ENCODE data around the gene KIRREL3.

The KIRREL3 gene

DNA sequence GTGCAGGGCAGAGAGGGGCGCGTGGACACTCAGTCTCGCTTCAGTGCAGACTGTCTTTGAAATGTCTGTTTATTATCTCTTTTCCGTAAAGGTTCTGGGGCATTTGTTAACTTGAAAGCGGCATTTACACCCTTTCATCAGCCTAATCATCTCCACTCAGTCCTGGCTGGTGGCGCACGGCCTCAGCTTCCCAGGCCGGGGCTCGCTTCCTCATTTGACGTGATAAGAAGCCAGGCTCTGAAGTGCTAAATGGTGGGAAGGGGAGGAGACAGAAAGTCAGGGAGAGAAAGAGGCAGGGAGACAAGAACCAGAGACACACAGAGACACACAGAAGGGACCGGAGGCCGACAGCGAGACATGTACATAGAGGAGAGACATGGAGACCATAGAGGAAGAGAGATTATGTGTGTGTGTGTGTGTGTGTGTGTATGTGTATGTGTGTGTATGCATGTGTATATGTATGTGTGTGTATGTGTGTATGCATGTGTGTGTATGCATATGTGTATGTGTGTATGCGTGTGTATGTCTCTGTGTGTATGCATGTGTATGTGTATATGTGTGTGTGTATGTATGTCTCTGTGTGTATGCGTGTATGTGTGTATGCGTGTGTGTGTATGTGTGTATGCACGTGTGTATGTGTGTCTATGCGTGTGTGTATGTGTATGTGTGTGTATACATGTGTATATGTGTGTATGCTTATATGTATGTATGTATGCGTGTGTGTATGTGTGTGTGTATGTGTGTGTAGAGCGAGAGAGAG lies 543.6 kb downstream of the KIRREL3 start:
- no peak for DNase-seq

DNA sequence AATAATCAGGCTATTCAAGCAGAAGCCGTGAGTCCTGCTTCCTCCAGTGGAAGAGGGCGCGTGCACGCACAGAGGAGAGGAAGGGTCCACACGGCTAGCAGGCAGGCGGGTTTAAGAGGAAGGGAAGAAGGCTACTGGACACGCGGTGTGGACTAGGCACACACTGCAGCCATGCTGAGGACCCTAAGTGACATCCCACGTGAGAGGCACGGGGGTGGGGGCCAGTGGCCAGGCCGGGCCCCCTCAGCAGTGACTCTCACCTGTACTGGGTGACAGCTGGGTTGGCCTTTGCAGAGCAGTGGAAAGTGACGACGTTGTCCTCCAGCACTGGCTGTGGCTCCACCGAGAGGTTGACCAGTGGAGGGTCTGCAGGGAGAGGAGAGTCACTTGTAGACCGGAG lies 544.5 kb downstream of the KIRREL3 start:
- DNase-seq = no peak

DNA sequence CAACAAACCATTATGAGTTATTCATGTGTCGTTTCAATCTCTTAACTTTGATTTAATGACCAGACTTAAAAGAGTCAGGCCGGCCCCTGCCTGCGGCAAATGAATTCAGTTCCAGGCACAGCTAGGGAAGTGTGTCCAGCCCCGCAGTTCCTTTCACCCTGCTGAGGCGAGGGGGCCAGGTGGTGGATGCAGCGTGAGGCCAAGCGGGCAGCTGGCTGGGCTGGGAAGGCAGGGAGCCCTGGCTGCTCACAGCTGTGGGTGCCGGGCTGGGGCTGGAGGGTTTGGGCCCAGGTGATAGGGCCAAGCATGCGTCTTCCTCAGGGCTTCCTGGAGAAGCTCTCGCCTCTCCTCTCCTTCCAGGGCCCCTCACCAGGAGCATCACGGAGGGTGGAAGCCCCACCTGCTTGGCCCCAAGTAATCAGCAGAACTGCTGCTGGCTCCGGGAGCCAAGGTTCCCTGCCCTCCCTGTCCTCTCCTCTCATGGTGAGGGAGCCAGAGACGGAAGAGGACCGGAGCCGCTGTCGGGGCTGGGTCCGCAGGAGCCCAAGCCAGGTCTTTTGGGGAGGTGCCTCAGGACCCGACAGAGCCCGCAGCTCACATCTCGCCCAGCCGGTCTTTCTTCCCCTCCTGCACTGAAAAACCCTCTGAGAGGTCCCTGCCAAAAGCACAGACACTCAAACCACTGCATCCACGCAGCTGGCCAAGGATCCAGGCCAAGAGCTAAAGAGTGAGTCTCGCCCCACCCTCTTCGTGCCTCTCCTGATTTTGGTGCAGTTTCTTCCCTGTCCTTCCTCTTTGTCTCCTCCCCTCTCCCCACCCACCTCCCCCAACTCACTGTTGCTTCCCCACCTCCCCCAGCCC lies 548.1 kb downstream of the KIRREL3 start:
- no peak for DNase-seq

DNA sequence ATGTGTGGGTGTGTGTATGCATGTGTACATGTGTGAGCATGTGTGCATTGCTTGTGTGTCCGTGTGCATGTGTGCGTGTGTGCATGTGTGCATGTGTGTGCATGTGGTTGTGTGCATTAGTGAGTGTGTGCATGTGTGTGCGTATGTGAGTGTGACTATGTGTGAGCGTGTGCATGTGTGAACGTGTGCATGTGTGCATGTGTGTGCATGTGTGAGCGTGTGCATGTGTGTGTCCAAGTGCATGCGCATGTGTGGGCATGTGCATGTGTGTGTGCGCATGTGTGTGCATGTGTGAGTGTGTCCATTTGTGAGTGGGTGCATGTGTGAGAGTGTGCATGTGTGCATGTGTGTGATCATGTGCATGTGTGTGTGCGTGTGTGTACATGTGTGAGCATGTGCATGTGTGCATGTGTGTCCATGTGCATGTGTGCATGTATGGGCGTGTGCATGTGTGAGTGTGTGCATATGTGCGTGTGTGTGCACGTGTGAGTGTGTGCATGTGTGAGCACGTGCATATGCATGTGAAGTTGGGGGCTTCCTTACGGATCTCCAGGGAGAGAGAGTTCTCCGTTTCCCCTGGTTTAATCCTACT lies 549.3 kb downstream of the KIRREL3 start:
- DNase-seq = no peak

DNA sequence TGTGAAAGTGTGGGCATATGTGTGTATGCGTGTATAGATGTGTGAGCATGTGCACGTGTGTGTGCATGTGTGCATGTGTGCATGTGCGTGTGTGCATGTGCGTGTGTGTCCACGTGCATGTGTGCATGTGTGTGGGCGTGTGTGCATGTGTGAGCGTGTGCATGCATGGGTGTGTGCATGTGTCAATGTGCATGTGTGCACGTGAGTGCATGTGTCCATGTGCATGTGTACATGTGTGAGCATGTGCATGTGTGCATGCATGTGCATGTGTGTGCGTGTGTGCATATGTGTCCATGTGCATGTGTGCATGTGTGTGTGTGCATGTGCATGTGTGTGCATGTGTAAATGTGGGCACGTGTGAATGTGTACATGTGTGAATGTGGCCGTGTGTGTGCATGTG lies 549.8 kb downstream of the KIRREL3 start:
- no peak for DNase-seq

DNA sequence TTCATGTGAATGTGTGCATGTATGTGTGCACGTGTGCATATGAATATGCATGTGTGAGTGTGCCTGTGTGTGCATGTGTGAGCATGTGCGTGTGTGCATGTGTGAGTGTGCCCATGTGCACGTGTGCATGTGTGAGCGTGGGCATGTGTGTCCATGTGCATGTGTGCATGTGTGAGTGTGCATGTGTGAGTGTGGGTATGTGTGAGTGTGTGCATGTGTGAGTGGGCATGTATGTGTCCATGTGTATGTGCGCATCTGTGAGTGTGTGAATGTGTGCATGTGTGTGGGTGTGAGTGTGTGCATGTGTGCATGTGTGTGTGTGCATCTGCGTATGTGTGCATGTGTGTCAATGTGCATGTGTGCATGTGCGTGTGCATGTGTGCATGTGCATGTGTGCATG lies 550.4 kb downstream of the KIRREL3 start:
- DNase-seq = no peak

DNA sequence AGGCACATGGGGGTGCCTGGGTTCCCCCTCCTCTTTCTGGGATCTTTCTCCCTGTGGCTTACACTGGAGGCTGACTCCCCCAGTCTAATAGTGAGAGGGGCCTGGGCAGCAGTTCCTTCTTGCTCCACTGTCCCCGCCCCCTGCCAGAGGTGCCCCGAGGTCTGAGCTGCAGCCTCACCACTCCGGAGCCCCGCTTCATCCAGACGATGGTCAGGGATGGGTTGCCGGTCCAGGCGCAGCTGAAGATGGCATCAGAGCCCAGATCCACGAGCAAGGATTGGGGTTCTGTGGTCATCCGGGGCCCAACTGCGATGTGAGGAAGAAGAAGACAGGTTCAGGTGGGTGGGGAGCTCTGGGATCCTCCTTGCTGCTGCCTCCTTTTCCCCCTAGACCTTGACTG lies 554.0 kb downstream of the KIRREL3 start:
- DNase-seq = no peak

DNA sequence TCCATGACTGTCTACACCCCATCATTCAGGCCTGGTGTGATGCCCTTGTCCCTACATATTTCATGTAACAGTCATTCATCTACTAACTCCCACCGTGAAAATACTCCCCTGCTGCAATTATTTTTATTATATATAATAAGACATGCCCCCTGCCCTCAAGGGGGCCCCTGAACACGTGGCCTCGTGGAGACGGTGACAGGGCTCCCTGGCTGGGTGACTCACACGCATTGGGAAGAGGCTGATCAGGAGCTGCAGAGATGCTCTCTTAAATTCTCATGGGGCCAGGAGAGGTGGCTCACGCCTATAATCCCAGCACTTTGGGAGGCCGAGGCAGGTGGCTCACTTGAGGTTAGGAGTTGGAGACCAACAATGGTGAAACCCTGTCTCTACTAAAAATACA lies 556.5 kb downstream of the KIRREL3 start:
- no peak for DNase-seq

DNA sequence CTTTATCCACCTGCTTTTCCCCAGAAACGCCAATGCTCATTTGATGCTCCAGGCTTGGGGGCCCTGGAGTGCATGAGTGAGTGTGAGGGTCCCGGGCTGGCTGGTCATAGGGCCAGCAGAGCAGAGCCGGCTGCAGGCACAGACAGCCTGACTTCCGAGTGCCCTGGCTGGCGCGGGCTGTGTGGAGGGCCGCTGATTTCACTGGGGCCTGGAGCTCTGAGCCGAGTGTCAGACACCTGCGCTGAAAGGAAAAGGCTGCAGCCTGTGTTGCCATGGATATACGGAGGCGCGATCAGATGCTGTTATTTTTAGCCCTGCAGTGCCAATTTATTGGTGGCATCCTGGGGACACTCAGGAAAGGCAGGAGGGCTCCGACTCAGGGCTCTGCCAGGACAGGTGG lies 557.5 kb downstream of the KIRREL3 start:
- no peak for DNase-seq

DNA sequence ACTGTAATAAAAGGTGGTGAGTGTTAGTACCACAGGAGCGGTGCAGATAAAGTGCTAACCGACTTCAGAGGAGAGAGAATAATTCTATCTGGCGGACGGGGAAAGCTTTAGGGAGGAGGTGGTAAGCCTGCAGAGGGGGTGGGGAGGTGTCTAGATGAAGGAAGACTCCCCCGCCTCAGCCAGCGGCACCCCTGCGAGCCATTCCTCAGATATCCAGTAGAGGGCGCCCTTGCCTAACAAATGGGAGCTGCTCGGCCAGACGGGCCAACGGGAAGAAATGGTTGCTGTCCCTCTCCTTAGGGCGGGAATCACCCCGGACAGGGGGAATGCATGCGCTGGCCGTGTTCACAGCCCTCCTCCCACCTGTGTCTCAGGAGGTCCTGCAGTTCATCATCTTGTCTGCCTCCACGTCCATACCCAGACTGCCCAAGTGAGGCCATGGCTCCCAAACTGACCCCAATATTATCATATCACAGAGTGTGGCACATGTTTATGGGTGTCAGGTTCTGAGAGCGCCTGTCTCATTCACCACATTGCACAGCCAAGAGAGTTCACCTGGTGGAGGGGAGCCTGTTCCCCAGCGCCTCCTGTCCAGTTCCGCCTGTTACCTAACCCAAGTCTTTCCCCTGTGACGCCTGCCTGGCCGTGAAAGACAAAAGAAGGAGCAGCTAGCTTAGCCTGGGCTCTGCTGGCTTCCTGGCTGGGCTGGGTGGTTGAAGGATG lies 559.6 kb downstream of the KIRREL3 start:
- DNase-seq = peak; percentile 45

DNA sequence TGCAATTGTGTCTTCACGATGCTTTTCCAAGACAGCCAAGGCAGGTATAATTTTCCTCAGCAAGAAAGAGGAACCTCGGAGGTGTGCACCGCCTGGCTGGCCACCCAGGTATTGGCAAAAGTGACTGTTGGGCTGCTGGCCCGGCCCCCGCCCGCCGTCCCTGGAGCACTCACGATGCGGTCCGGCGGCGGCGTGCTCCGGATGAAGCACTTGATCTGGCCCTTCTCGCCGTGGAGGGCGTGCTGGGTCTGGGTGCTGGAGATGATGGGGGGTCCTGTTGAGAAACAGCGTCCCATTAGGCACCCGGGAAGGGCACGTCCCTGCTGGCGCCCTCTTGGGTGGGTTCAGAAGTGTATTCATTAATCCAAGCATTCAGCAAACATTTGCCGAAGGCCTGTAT lies 560.3 kb downstream of the KIRREL3 start:
- no peak for DNase-seq

DNA sequence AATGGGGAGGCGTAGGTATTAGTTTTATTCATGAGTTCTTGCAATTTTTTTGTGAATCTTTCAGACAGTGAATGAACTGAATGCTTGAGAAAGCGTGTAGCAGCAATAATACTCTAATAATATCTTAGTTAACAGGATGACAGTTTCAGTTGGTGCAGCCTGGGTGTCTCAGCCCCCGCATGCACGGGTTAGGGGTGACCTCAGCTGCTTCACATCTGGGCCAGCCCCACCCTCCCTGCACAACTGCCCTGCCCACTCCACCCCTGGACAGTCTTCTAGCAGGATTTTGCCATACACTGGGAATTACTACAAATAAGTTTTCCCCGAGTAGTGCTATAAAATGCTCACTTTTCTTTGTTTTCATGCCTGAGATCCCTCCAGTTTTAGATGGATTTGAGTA lies 561.9 kb downstream of the KIRREL3 start:
- no peak for DNase-seq

DNA sequence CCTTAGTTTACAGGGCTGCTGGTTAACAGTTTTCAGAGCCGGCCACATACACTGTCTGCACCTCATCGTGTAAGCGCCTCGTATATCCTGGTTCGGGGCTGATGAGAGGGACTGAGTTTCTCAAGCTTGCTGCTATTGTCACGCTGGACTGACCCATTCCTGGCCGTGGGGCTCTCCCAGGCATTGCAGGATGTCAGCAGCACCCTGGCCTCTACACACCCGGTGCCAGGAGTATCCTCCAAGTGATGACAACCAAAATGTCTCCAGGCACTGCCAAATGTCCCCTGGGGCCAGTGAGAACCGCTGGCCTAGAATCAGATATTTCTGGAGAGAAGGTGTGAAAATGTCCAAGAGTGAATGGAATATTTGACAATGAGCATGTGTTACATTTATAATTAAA lies 562.3 kb downstream of the KIRREL3 start:
- no peak for DNase-seq

DNA sequence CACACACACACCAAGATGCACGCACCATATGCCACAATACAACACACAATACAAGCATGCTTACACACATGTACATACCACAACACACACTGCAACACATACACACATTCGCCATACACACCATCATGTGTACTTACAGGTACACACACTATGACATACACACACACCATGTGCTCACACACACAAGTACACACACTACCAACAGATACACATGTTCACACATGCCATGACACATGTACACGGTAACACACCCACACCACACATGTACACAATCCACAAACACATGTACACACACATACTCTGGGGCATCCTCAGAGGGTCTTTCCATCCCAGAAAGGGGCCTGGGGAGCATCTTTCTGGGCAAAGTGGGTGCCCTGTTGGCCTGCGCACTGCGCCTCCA lies 562.8 kb downstream of the KIRREL3 start:
- DNase-seq = no peak

DNA sequence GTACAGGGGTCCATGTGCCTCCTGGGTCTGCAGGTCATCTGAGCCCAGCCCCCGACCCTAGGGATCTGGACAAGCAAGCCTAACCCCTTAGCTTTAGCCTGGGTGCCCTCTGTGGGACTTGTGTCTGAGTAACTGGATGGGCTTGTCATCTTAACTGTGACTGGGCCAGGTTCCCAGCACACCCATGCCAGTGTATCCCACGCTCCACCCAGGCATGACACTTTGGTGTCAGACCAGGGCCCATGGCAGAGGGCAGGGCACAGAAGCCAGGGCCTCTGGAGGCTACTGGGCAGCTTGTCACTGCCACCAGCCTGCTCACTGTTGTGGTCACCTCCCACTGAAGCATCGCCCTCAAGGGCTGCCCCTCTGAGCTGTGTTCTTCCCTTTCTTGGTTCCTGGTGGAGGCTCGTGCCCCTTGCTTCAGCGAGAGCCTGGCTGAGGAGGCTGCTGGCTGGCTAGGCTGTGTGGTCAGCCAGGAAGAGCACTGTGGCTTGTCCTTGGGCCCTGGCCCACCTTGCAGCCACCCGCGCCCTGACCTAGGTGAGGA lies 564.3 kb downstream of the KIRREL3 start:
- DNase-seq = no peak

DNA sequence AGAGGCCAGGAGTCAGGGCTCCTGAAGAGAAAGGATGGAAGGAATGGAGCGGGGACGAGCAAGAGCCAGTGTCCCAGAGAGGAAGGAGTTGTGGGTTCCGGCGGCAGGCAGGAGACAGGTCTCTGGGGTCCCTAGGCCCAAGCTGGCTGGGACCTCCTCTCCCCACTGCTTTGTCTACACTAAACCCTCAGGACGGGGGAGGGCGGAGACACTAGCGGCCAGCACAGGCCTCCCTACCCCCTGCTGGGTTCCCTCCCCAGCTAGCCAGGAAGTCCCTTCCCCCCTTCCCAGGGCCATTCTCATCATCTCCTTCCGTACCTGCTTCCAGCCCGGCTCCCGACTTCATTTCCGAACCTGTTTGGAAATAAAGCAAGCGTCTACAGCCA lies 565.6 kb downstream of the KIRREL3 start:
- DNase-seq = no peak

DNA sequence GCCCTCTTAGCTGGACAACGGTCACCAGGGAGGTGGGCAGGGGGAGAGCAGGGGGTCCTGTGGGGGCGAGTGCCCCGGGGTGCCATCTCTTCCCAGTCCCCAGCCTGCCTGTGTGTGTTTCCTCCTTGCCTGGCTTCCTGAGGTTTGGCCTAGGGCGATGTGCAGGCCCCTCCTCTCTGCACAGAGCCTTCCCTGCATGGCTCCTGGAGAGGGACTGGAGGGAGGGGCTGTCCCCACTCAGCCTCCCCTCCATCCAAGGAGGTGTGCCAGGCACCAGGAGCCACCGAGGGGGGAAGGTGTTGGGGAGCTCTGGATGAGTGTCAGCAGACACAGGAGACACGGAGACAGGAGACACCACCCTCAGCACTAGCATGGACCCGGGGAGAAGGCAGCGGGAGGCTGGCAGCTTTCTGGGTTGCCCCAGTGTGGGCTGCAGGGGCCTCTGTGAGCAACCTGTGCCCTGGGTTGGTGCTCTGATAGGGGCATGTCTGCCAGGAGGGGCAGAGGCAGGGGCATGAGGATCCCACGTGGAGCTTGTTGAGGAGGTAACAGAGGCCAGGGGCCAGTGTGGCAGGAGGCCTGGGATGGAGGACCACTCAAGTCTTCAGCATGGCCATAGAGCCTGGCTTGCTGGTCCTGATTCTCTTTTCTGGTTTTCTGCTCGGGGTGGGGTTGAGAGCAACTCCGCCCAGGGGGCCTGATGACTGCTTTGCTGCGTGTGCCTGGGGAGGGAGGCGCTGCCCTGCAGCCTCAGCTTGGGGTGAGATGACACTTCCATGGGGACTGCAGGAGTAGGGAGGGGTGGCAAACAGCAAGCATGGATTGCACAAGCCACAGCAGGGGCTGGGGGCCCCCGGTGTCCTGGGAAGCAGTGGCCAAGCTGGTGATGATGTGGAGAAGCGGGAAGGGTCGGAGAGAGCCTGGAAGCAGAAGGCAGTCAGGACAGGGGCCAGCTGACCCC lies 566.3 kb downstream of the KIRREL3 start:
- DNase-seq = no peak

DNA sequence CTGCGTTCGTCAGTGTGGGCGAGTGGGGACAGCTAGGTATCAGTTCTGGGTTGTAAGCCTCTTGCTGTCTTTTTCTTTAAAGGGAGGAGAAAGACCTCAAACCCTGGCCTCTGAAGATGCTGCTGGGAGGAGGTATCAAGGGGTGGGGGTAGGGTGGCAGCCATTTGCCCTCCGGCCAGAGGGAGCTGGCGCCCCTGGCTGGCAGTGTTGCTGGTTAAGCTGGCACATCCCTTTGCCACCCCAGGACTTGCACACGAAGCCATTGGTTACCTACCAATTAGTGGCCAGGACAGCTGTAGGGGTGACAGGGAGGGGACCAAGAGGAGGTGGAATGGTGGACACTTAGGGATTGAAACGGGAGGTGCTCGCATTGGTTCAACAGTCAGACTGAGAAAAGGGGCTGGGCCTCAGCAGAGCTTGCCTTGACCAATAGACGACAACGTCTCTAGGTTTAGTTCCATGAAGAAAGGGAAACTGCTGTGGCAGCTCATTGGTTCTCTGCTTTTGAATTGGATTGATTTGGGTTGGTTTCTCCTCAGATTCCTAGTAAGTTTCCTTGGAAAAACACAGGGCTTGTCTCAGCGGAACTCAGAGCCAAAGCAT lies 567.2 kb downstream of the KIRREL3 start:
- no peak for DNase-seq

DNA sequence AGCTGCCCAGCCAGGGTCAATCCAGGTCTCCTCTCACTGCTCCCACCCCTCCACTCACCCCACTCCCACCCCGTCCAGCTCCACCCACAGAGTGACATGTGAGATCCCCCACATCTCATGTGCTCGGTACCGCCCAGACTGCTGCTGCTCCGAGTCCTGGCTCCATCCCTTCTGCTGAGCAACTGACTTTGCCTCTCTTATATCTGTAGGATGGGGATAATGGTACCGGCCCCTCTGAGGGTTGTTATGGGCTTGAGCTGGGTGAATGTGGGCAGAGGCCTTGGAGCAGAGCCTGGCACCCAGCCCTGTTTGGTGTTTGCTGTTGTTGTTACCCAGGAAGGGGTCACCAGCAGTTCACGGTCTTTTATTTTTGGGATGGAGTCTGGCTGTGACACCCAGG lies 568.0 kb downstream of the KIRREL3 start:
- no peak for DNase-seq

DNA sequence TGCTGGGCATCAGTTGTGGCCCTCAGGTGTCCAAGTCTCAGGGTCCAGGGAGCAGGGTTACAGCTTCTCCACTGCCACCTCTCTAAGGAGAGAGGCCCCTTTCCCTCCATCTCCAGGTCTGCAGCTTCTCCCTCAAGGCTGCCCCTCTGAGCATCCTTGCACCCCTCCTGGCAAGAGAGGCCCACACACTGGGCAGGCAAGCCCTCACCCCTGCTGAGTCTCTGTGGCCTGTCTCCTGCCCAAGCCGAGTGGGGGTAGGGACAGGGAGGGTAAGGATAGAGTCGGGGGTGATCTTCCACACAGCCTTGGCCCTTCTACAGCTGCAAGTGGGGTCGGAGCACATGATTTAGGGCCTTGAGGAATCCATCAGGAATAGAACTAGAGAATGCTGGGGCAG lies 568.5 kb downstream of the KIRREL3 start:
- no peak for DNase-seq

DNA sequence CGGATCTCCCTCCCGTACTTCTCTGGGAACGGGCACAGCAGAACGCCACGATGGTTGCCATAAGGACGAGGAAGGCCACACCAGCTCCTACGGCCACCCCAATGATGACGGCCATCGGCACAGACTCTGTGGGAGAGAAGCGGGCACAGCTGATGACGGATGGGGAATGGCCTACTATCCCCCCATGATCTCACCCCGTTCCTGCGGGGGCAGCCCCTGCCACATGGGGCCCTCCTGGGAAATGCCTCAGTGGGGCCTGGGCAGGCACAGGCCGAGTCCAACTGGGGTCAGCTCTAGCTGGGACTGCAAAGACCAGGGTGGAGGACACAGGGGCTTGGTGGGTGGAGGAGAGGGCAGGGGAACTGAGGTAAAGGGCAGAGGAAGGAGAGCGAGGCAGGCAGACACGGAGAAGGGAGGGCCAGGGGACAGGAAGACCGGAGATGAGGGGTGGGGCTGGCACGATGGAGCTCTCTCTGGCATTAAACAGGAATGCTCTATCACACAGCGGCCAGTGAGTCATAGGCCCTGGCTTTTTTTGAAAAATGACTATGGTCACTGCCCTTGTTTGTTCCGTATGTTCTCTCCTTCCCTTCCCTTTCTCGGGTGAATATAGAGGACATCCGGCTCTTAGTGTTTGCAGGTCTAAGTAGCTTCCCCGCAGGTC lies 569.0 kb downstream of the KIRREL3 start:
- DNase-seq = no peak

Measured in NCI-H1694 treated with DMSO at 0.1 percent for 48 hours (cell line).